ENCODE measurements around the gene BLOC1S4.
A peak's percentile ranks its signal among the peaks of the same experiment; 100 is the strongest.

The BLOC1S4 gene

DNA sequence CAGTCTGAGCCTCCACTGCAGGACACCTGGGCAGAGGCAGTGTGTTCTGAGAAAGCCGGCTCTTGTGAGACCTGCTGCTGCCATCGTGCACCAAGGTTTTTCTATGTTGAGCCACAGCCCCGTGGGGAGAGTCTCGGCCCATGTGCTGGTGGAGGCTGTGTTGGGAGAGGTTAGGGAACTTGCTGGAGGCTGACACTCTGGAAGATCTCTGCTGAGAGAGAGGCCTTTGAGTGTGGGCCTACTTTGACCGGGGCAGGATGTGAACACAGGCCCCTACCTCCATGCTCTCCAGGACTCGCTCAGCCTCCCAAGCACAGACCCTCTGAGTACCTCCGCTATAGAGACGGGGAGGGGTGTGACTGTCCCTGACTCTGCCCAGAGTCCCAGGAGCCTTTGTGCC is 23.6 kb upstream of the BLOC1S4 start:
- no peak for DNase-seq (ENCODE audit: low spot score)

DNA sequence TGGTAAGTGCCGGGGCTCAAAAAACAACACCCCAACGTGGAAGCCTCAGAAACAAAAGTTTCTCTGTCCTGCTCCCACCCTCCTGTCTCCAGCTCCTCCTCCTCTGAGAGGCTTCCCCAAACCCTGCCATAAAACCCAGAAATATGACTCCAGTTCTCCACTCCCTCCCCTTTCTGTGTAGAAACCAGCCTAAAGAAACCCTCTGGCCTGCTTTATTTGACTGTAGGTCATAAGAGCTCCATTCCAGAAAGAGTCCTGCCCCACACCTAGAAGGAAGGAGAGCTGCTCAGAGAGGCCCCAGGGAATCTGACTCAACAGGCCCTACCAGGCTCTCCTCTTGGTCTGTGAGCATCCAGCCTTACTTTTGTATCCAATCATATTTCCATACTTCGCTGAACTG is 23.2 kb upstream of the BLOC1S4 start:
- DNase-seq (ENCODE audit: low spot score), result no peak

DNA sequence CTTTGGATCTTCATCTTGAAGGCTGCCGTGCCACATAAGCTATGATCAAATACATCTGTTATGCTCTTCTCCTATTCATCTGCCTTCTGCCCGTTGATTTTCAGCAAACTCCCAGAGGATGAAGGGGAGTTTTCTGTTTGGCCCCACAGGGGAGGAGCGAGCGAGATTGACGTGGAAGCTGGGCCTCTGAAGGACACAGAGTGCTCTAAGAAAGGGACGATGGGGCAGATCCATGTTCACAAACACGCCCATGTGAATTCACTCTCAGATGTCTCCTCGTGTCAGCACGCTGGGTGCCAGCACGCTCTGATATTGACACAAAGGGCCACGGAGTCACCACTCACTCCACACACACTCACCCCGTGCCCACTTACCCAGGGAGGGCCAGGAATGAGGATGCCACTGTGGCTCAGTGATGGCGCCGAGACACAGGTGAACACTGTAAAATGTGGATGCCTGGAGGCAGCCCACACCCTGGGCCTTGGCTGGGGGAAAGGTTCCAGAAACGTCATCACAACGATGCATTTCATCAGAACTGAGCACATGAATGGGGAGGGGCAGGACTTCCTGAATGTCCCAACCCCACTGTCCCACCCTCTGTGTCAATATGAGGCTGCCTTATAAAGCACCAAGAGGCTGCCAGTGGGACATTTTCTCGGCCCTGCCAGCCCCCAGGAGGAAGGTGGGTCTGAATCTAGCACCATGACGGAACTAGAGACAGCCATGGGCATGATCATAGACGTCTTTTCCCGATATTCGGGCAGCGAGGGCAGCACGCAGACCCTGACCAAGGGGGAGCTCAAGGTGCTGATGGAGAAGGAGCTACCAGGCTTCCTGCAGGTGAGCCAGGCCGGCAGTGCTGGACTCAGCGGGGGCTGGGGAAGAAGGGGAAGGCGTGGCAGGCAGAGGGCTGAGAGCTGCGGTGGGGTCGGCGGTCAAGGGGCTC is 22.5 kb upstream of the BLOC1S4 start, which contains the start of gene S100P:
Gene S100P (plus strand): TSS at position 648 of the 946 bp plus-strand sequence. CDS start 55 bp downstream, at position 703.
- DNase-seq (ENCODE audit: low spot score), result no peak

DNA sequence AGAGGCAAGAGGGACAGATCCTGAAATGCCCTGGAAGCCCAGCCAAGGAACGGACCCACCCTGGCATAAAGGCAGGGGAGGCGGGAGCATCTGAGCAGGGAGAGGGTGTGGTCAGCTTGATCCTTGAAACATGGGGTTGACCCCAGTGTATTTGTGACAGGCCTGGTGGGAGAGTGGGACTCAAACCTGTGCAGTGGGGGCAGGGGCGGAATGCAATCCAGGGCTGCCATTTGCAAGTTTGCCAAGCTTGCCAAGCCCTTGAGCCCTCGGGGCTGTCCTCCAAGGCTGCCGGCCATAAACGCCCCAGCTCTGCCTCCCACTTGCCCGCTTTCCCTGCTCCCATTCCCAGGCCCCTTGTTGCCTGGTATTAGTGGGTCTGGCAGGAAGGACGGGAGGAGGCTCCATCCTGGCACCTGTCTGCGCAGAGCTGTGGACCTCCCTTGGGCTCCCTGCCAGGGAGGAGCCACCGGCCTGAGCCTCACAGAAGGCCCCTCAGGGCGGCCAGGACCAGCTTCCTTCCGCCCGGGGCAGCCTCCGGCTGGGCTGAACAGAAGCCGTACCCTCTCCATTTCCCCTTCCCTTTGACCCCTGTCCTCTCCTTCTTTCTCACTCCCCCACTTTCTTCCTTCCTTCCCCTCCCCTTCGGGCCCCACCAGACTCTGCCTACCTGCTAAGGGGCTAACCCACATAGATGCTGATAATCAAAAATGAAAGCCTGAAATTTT is 21.6 kb upstream of the BLOC1S4 start:
- DNase-seq (ENCODE audit: low spot score), result no peak

- peak; percentile 52 for DNase-seq (ENCODE audit: low spot score)
Observed at GRCh38 chr4:6695660-6696610, 20.0 kb upstream of the BLOC1S4 start.

GRCh38 chr4:6696611-6697010 is 19.4 kb upstream of the BLOC1S4 start:
- DNase-seq (ENCODE audit: low spot score), result no peak

GRCh38 chr4:6697131-6697530 is 18.8 kb upstream of the BLOC1S4 start:
- no peak for DNase-seq (ENCODE audit: low spot score)

DNA sequence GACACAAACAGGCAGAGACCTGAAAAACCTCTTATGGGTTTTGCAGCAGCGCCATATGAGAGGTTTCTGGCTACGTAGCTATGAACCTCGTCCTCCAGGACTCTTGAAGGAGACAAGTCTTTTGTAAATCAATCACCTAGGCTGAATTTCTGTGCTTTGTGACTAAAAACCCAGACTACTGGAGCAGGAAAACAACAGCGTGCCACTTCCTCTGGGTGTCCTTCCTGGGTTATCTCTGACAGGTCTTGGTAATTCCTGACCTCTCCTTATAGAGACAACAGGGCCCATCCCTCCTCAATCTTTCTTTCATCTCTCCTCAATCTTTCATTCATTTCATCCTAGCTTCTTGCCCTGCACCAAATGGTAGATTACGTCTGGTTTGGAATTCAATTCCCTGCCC is 16.6 kb upstream of the BLOC1S4 start:
- DNase-seq (ENCODE audit: low spot score), result no peak

DNA sequence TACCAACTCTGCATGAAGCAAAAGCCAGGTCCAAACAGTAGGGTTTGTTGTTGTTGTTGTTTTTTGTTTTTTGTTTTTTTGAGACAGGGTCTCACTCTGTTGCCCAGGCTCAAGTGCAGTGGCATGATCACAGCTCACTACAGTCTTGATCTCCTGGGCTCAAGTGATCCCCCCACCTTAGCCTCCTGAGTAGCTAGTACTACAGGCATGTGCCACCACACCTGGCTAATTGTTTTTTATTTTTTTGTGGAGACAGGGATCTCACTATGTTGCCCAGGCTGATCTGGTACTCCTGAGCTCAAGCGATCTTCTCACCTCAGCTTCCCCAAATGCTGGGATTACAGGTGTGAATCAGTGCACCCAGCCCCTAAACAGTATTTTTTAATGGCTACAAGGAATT is 16.1 kb upstream of the BLOC1S4 start:
- no peak for DNase-seq (ENCODE audit: low spot score)

GRCh38 chr4:6701371-6701770 is 14.6 kb upstream of the BLOC1S4 start:
- DNase-seq (ENCODE audit: low spot score), result no peak

DNA sequence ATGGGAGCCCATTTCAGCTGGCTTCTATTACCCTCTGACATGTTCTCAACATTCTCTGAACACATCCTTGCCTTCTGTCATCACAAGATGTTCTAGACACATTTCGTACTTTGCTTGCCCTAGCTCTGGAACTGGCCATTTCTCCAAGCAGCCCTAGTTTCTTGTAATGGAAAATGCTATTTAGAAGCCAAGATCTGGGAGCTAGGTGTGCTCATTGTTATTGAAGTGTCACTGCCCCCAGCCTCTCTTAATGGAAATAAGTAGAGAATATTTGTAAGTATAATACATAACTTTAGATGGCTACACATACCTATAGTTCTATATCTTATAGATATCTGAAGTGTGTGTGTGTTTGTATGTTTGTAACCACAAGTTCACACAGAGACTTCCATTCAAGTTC is 13.2 kb upstream of the BLOC1S4 start:
- no peak for DNase-seq (ENCODE audit: low spot score)

DNA sequence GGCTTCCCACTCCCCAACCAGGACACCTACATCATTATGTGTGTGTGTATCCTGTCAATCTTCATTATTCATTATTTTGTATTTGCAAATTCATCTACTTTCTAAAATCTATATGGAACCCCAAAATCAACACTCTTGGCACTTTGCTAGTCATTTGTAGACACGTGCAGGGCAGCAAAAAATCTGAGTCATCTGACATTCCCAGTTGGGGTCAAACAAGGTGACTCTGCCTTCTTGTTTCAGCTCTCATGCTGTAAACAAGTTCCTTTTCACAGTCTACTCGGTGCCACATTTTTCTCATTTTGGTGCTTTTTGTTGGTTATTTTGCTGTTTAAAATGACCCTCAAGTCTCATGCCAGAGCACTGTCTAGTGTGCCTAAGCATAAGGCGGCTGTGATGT is 12.2 kb upstream of the BLOC1S4 start:
- no peak for DNase-seq (ENCODE audit: low spot score)

DNA sequence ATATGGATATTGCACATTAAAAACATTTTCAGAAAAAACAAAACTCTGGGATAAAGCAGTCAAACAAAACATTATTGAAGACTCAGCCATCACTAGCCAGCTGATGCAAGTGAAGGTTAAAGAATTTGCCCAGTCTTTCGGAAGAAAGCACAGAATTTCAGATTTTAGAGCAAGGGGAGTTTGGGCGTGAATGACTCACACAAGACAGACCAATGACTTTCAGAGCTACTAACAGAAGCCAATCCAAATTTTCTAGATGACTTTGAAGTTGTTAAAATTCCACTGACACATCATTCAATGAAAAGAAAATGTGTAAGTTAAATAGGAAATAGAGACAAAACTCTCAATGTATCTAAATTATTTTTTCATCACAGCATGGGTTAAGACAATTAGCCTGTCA is 10.3 kb upstream of the BLOC1S4 start:
- no peak for DNase-seq (ENCODE audit: low spot score)

GRCh38 chr4:6706173-6706572 is 9.8 kb upstream of the BLOC1S4 start:
- no peak for DNase-seq (ENCODE audit: low spot score)

DNA sequence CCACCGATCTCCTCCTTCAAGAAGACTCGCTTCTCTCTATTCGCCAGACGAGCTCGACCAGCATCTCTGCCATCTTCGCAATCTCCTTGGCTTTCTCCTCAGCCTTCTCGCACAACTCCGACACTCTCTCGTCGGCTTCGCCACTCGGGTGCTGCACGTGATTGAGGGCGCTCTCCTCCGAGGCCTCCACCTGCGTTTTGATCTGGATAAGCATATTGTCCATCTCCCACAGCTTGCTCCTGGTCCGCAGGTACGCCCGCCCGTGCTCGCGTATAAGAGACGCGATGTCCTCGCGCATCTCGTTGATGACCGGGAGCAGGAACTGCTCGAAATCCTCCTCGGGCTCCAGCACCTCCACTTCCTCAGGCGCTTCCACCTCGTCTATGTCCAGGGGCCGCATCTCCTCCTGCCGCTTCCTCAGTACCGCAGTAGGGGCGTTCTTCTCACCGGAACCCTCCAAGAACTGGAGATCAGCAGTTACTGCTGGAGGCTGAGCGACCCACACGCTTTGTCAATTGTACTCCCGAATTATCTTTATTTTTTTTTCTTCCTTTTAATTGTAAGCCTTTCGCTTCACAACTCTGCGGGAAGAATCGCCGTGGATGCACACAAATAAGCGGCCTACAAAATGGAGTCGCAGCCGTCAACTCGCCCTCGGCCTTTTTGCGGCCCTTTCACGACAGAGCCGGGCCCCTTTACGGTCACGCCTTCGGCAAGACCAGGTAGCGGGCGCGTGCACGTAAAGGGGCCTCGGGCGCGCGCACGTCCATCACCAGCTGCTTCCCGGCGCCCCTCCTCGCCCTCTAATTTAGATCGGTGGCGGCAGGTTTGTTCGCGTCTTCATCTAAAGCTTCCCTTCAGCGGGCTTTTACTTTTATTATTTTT is 6.5 kb upstream of the BLOC1S4 start, which contains the start of gene MRFAP1L1:
Gene MRFAP1L1 (minus strand): TSS at position 636 of the 885 bp plus-strand sequence. CDS start 236 bp downstream, at position 400.
- DNase-seq (ENCODE audit: low spot score), result peak; percentile 95

DNA sequence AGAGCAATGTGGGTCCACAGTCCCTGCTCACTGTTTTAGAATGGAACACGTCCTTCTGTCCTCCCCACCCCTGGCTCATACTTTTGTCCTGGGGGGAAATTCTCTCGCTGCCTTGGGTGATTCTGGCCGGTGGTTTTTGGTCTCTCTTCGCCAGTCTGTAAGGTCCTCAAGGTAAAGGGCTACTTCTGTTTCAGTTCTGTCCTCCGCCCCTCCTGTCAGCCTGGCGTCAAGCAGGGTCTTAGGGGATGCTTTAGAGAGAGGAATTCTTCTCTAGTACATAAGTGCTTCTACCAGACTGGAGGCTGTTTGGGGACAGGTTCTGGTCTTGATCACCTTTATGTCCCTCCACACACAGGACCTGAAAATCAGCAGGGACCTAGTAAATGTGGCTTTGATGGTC is 5.7 kb upstream of the BLOC1S4 start:
- no peak for DNase-seq (ENCODE audit: low spot score)

- no peak for DNase-seq (ENCODE audit: low spot score)
Observed at GRCh38 chr4:6710996-6711395, 5.0 kb upstream of the BLOC1S4 start.

GRCh38 chr4:6714954-6715353 is 1.0 kb upstream of the BLOC1S4 start:
- DNase-seq (ENCODE audit: low spot score), result no peak

- DNase-seq (ENCODE audit: low spot score), result no peak
Observed at GRCh38 chr4:6715704-6716017, 313 bp upstream of the BLOC1S4 start.

- no peak for DNase-seq (ENCODE audit: low spot score)
Observed at GRCh38 chr4:6716958-6717655, 1.1 kb downstream of the BLOC1S4 start.

Measured in SK-N-DZ (cell line).